Thyroid gland (tissue), 4 donors: Measurements from ENCODE around the gene GPR157. TPM values are rescaled to one million over a fixed set of nuclear protein-coding genes. Genes with fewer than 3 reads are reported as not detected.
A peak's percentile ranks its signal among the peaks of the same experiment; 100 is the strongest.

Source experiments
- DNase-seq, 2 donors: peaks; one replicate each; pipeline ENCODE4 v3.0.0-alpha.2; 2019
- H3K27ac ChIP-seq, 3 donors: fragments of 200-600 bp; sonication (generic); 1 replicate in 2 of 3; 2 replicates in 1 of 3; pipeline ENCODE4 v1.5.1; 2016 to 2019; ENCODE audit warnings: mild to moderate bottlenecking in 1 of 3, moderate library complexity in 1 of 3
- H3K27me3 ChIP-seq: fragments of 200-600 bp; sonication (generic); one replicate; pipeline ENCODE4 v1.5.1; 2019
- H3K36me3 ChIP-seq, 2 donors: fragments of 200-600 bp; sonication (generic); one replicate each; pipeline ENCODE4 v1.5.1; 2016 to 2019
- H3K4me1 ChIP-seq, 2 donors: fragments of 200-600 bp; sonication (generic); one replicate each; pipeline ENCODE4 v1.5.1; 2017 to 2019
- H3K4me3 ChIP-seq, 3 donors: fragments of 200-600 bp; sonication (generic); replicated peaks in 1 of 3; 1 replicate in 2 of 3; 2 replicates in 1 of 3; pipeline ENCODE4 v1.5.1; 2016; ENCODE audit warnings: mild to moderate bottlenecking in 1 of 3
- H3K9me3 ChIP-seq: fragments of 200-600 bp; sonication (generic); one replicate; pipeline ENCODE4 v1.5.1; 2017
- CTCF ChIP-seq, 6 experiments: fragments of 200-600 bp in 3 of 6; fragments of 450-650 bp in 3 of 6; sonication (generic) in 3 of 6; IDR thresholded peaks; one replicate each; pipeline ENCODE4 v1.5.1; 2016 to 2019; ENCODE audit warnings: antibody characterized with exemption in 6 of 6, mild to moderate bottlenecking in 2 of 6, inconsistent platforms in 1 of 6, moderate library complexity in 1 of 6
- POLR2A ChIP-seq, 2 donors: fragments of 450-650 bp; IDR thresholded peaks; one replicate each; pipeline ENCODE4 v1.6.1; 2017; ENCODE audit warnings: antibody characterized with exemption in 2 of 2, mild to moderate bottlenecking in 2 of 2, moderate library complexity in 1 of 2
- WGBS, 2 donors: methylation state at CpG; one replicate each; pipeline ENCODE4 v1.1.5; 2017; 5-methylcytosine and 5-hydroxymethylcytosine counted together
- intact Hi-C: fragments of 100-400 bp; cut with DNase I; formaldehyde crosslinking; loops from one replicate; pipeline ENCODE4 v1.15.1; 2023
- total RNA-seq, 4 donors: library from RNA; depleted of rRNA; stranded (reverse); fragments of >200 nt; gene quantifications; one replicate each; pipeline ENCODE4 v1.2.3, GENCODE V29; 2016

GPR157 gene
- total RNA-seq: 10 to 100 TPM in 1 of 4 donors, 1 to 10 TPM in 3; 5.6 to 10.4 (median 7.3) TPM

GRCh38 chr1:9128520-9129265 is at the start of gene GPR157:
TSS of gene GPR157 (minus strand) at chr1:9129102. CDS start at chr1:9129027, 75 bp downstream.
- no peaks in the 10 kb centered on the region for H3K9me3 ChIP-seq
- DNase-seq: peak; percentile 87
- H3K4me3 ChIP-seq: peak within 1 kb of the TSS; percentile 22 to 54 (median 48)
- no peaks in the 10 kb centered on the region for H3K36me3 ChIP-seq
- intact Hi-C loops: no loop called here
- peaks cover 22 to 24% of the 10 kb centered on the region in 2 donors for H3K4me1 ChIP-seq
- peak; percentile 54 to 81 for TF ChIP-seq POLR2A (IDR thresholded peaks at IDR 0.05)
- TF ChIP-seq CTCF (IDR thresholded peaks at IDR 0.05): peak in 3 of 6 experiments; percentile 9 to 26 (median 20)
- no peaks in the 10 kb centered on the region for H3K27me3 ChIP-seq
- peak within 1 kb of the TSS; percentile 82 to 87 (median 85) for H3K27ac ChIP-seq
- WGBS, 2 donors: 5% methylated on average over 28 of the region's 92 CpGs; no CpG with 5 or more reads in 1 of the 2 donors

GRCh38 chr1:9174762-9175161 is 45.9 kb upstream of the GPR157 start:
- H3K36me3 ChIP-seq: no peaks in the 10 kb centered on the region
- no peak overlapping the region for H3K27ac ChIP-seq
- H3K4me3 ChIP-seq: no peak overlapping the region
- TF ChIP-seq CTCF (IDR thresholded peaks at IDR 0.05) (no peak), POLR2A (IDR thresholded peaks at IDR 0.05) (no peak)
- intact Hi-C loops: no loop called here
- no peaks in the 10 kb centered on the region for H3K27me3 ChIP-seq
- DNase-seq: no peak
- H3K4me1 ChIP-seq: no peaks in the 10 kb centered on the region
- H3K9me3 ChIP-seq: no peaks in the 10 kb centered on the region
- WGBS, 2 donors: 87 to 92% methylated on average over 10 of the region's 10 CpGs

- TF ChIP-seq CTCF (IDR thresholded peaks at IDR 0.05): no peak
- TF ChIP-seq POLR2A (IDR thresholded peaks at IDR 0.05): no peak
- intact Hi-C loops: no loop called here
- DNase-seq: no peak
- no peaks in the 10 kb centered on the region for H3K36me3 ChIP-seq
- H3K27ac ChIP-seq: no peak overlapping the region
- no peaks in the 10 kb centered on the region for H3K4me1 ChIP-seq
- H3K9me3 ChIP-seq: no peaks in the 10 kb centered on the region
- no peak overlapping the region for H3K4me3 ChIP-seq
- 69 to 73% methylated on average over 4 of the region's 4 CpGs for WGBS, 2 donors
- no peaks in the 10 kb centered on the region for H3K27me3 ChIP-seq
Measured at GRCh38 chr1:9174243-9174642, 45.3 kb upstream of the GPR157 start.

- 94 to 96% methylated on average over 10 of the region's 10 CpGs for WGBS, 2 donors
- intact Hi-C loops: no loop called here
- no peak for DNase-seq
Measured at GRCh38 chr1:9169601-9170137, 40.8 kb upstream of the GPR157 start.

More at GRCh38 chr1:9169601-9170137, 40.8 kb upstream of the GPR157 start:
- Histone ChIP-seq H3K4me3 (no peak overlapping the region), H3K27me3 (no peaks in the 10 kb centered on the region), H3K36me3 (no peaks in the 10 kb centered on the region), H3K4me1 (no peaks in the 10 kb centered on the region), H3K27ac (no peak overlapping the region), H3K9me3 (no peaks in the 10 kb centered on the region)
- TF ChIP-seq POLR2A (IDR thresholded peaks at IDR 0.05) (no peak), CTCF (IDR thresholded peaks at IDR 0.05) (no peak)
